Coronary artery (tissue), 2 donors: Measurements from ENCODE around the gene ACAT1.
"Not testable (repeated sequence)": the region's sequence is repeated elsewhere in the genome, so short reads cannot be mapped to it uniquely, and the experiment has no call there.

Experiments
- DNase-seq: peaks from one replicate; pipeline ENCODE4 v3.0.0-alpha.2; 2017; ENCODE audit warnings: low spot score
- H3K27ac ChIP-seq, 2 donors: fragments of 200-600 bp; sonication (generic); one replicate each; pipeline ENCODE4 v1.5.1; 2016 to 2019
- H3K4me3 ChIP-seq: fragments of 200-600 bp; sonication (generic); 2 replicates; pipeline ENCODE4 v1.5.1; 2016; ENCODE audit warnings: mild to moderate bottlenecking, moderate library complexity
- CTCF ChIP-seq: fragments of 200-600 bp; sonication (generic); IDR thresholded peaks from one replicate; pipeline ENCODE4 v1.5.1; 2019; ENCODE audit warnings: antibody characterized with exemption

ACAT1 gene

GRCh38 chr11:108144615-108145014, 23.2 kb downstream of the ACAT1 start:
- DNase-seq, result no peak
- Histone ChIP-seq H3K27ac (no peak overlapping the region), H3K4me3 (no peak overlapping the region)
- TF ChIP-seq CTCF, result no peak

DNA sequence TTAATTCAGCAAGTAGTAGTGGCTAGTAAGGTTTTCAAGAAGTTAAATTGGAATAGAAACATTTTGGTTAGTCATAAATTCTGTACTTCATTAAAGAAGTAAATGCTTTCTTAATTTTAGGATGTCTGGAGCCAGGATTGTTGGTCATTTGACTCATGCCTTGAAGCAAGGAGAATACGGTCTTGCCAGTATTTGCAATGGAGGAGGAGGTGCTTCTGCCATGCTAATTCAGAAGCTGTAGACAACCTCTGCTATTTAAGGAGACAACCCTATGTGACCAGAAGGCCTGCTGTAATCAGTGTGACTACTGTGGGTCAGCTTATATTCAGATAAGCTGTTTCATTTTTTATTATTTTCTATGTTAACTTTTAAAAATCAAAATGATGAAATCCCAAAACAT, 25.8 kb downstream of the ACAT1 start:
- no peak overlapping the region for H3K27ac ChIP-seq
- no peak for DNase-seq
- TF ChIP-seq CTCF, result no peak
- H3K4me3 ChIP-seq, result no peak overlapping the region

- no peak for DNase-seq
- Histone ChIP-seq H3K27ac (no peak overlapping the region), H3K4me3 (no peak overlapping the region)
- no peak for TF ChIP-seq CTCF
Observed at GRCh38 chr11:108148556-108148955, 27.2 kb downstream of the ACAT1 start.

GRCh38 chr11:108154591-108154990, 33.2 kb downstream of the ACAT1 start:
- no peak for TF ChIP-seq CTCF
- H3K27ac ChIP-seq, result no peak overlapping the region
- DNase-seq, result no peak
- H3K4me3 ChIP-seq, result no peak overlapping the region

DNA sequence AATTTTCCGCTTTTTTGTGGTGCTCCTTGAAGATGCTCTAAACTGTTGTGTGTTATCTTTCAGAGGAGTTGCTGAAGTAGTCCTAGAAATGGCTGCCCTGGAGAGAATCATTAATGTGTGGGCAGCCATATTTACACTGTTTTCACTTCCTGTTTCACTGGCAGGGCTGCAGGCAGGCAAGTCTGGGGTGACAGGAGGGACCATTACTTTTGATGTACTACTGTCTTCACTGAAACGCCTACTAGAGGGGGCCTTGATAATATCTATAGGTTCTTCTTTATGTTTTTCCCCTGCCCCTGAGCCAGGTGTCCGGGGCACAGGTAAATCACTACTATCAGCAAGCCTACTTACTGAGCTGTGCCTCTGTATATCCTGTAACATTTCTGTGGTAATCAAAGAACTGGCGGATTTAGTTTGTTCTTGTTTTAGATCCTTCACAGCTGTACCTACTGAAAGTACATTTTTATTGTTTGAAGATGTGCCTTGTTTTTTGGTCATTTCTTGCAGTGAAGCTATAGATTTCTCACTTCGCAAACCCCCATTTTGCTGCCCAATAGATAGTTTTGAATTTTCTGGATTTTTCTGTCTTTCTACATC, 39.7 kb downstream of the ACAT1 start:
- no peak for DNase-seq
- Histone ChIP-seq H3K4me3 (no peak overlapping the region), H3K27ac (no peak overlapping the region)
- no peak for TF ChIP-seq CTCF

GRCh38 chr11:108162878-108163277, 41.5 kb downstream of the ACAT1 start:
- H3K27ac ChIP-seq, H3K4me3 ChIP-seq, DNase-seq: not testable (repeated sequence)

- TF ChIP-seq CTCF, result no peak
- DNase-seq, result no peak
- Histone ChIP-seq H3K27ac (no peak overlapping the region), H3K4me3 (no peak overlapping the region)
Observed at GRCh38 chr11:108167624-108168023, 46.3 kb downstream of the ACAT1 start.

GRCh38 chr11:108170184-108170583, 48.8 kb downstream of the ACAT1 start:
- H3K4me3 ChIP-seq, result no peak overlapping the region

More at GRCh38 chr11:108170184-108170583, 48.8 kb downstream of the ACAT1 start:
- no peak for TF ChIP-seq CTCF
- no peak overlapping the region for H3K27ac ChIP-seq
- no peak for DNase-seq
